Measurements from ENCODE around the gene ANKS1B. TPM values are rescaled to one million over a fixed set of nuclear protein-coding genes. Genes with fewer than 3 reads are reported as not detected.
A peak's percentile ranks its signal among the peaks of the same experiment; 100 is the strongest.

Gene ANKS1B
- total RNA-seq, 1 donor from 2014 or later = 2.4 TPM

DNA sequence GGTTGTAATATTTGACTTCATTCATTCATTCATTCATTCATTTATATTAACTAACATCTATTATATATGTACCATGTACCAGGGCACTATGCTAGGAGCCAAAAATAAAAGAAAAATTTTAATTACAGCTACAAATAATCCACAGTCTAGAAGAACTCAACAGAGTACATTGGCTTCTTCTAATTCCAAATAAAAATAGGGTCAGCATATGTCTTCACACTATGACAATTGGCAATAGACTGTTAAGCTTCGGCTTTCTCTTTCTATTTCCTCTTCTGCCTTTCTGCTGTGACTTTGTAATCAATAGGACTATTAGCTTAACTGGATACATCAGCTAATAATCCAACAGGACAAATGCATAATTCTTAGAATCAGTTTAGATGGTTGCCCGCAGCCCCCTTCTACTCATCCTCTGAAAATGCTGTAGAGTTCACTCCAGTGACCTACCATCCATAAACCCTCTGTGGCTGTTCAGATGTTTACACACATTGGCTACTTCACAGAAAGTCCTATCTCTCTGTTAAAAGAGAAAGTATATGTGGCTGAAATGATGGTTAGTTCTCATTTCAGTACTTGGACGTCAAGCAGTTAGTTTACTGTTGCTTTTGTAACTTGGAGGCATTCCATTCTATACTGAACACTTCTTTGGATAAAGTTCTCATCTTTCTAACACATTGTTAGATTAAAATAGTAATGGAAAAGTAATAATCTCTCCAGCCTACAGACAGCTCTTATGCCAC is 782.7 kb downstream of the ANKS1B start:
- TF ChIP-seq EZH2 (IDR thresholded peaks at IDR 0.05; ENCODE audit: insufficient read depth, low read length) = no peak
- TF ChIP-seq, protein P1, sequence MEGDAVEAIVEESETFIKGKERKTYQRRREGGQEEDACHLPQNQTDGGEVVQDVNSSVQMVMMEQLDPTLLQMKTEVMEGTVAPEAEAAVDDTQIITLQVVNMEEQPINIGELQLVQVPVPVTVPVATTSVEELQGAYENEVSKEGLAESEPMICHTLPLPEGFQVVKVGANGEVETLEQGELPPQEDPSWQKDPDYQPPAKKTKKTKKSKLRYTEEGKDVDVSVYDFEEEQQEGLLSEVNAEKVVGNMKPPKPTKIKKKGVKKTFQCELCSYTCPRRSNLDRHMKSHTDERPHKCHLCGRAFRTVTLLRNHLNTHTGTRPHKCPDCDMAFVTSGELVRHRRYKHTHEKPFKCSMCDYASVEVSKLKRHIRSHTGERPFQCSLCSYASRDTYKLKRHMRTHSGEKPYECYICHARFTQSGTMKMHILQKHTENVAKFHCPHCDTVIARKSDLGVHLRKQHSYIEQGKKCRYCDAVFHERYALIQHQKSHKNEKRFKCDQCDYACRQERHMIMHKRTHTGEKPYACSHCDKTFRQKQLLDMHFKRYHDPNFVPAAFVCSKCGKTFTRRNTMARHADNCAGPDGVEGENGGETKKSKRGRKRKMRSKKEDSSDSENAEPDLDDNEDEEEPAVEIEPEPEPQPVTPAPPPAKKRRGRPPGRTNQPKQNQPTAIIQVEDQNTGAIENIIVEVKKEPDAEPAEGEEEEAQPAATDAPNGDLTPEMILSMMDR (IDR thresholded peaks at IDR 0.05; ENCODE audit: insufficient read depth, low read depth, low read length) = no peak
- Mint-ChIP-seq H3K9me3 (ENCODE audit: unreplicated experiment) (peaks cover 2% of the 10 kb centered on the region), H3K27me3 (ENCODE audit: low read depth, unreplicated experiment) (no peaks in the 10 kb centered on the region), H3K36me3 (ENCODE audit: low read depth, unreplicated experiment) (no peaks in the 10 kb centered on the region), H3K4me3 (ENCODE audit: unreplicated experiment) (no peak overlapping the region), H3K4me1 (ENCODE audit: low read depth, unreplicated experiment) (peaks cover 7% of the 10 kb centered on the region), H3K27ac (ENCODE audit: unreplicated experiment) (no peak overlapping the region)
- Histone ChIP-seq H2AFZ (ENCODE audit: low read depth, low read length) (no peak overlapping the region), H3K4me3 (ENCODE audit: insufficient read depth, low read depth, low read length) (no peak overlapping the region), H3K79me2 (ENCODE audit: insufficient read depth, low read length) (no peaks in the 10 kb centered on the region), H3K9me3 (ENCODE audit: insufficient read depth, low read depth, low read length) (no peaks in the 10 kb centered on the region), H3K9ac (ENCODE audit: low read length) (no peak overlapping the region), H4K20me1 (ENCODE audit: insufficient read depth, low read length) (no peaks in the 10 kb centered on the region), H3K4me2 (ENCODE audit: low read length) (no peak overlapping the region), H3K36me3 (ENCODE audit: insufficient read depth, low read length) (no peaks in the 10 kb centered on the region), H3K4me1 (ENCODE audit: insufficient read depth, low read length) (no peaks in the 10 kb centered on the region), H3K27ac (ENCODE audit: low read depth, low read length) (no peak overlapping the region), H3K27me3 (ENCODE audit: insufficient read depth, low read length) (no peaks in the 10 kb centered on the region)
- DNase-seq (ENCODE audit: low read depth) = no peak
- no peak for FAIRE-seq

GRCh38 chr12:99200711-99201384 is 783.9 kb downstream of the ANKS1B start:
- Histone ChIP-seq H3K4me1 (ENCODE audit: insufficient read depth, low read length) (no peaks in the 10 kb centered on the region), H3K9me3 (ENCODE audit: insufficient read depth, low read depth, low read length) (no peaks in the 10 kb centered on the region), H3K9ac (ENCODE audit: low read length) (no peak overlapping the region), H4K20me1 (ENCODE audit: insufficient read depth, low read length) (no peaks in the 10 kb centered on the region), H3K36me3 (ENCODE audit: insufficient read depth, low read length) (no peaks in the 10 kb centered on the region), H2AFZ (ENCODE audit: low read depth, low read length) (no peak overlapping the region), H3K79me2 (ENCODE audit: insufficient read depth, low read length) (no peaks in the 10 kb centered on the region), H3K27ac (ENCODE audit: low read depth, low read length) (no peak overlapping the region), H3K4me2 (ENCODE audit: low read length) (no peak overlapping the region), H3K4me3 (ENCODE audit: insufficient read depth, low read depth, low read length) (no peak overlapping the region), H3K27me3 (ENCODE audit: insufficient read depth, low read length) (no peaks in the 10 kb centered on the region)
- H3K4me3 Mint-ChIP-seq (ENCODE audit: unreplicated experiment) = no peak overlapping the region
- peaks cover 7% of the 10 kb centered on the region for H3K4me1 Mint-ChIP-seq (ENCODE audit: low read depth, unreplicated experiment)
- no peaks in the 10 kb centered on the region for H3K27me3 Mint-ChIP-seq (ENCODE audit: low read depth, unreplicated experiment)
- TF ChIP-seq, protein P1 (IDR thresholded peaks at IDR 0.05; ENCODE audit: insufficient read depth, low read depth, low read length) = no peak
- no peak for TF ChIP-seq EZH2 (IDR thresholded peaks at IDR 0.05; ENCODE audit: insufficient read depth, low read length)
- DNase-seq (ENCODE audit: low read depth) = peak; percentile 6
- no peak overlapping the region for H3K27ac Mint-ChIP-seq (ENCODE audit: unreplicated experiment)
- no peaks in the 10 kb centered on the region for H3K36me3 Mint-ChIP-seq (ENCODE audit: low read depth, unreplicated experiment)
- no peak for FAIRE-seq
- H3K9me3 Mint-ChIP-seq (ENCODE audit: unreplicated experiment) = peaks cover 2% of the 10 kb centered on the region

GRCh38 chr12:99195474-99195873 is 789.3 kb downstream of the ANKS1B start:
- H3K27ac Mint-ChIP-seq (ENCODE audit: unreplicated experiment) = no peak overlapping the region
- DNase-seq (ENCODE audit: low read depth) = no peak
- Histone ChIP-seq H3K27ac (ENCODE audit: low read depth, low read length) (no peak overlapping the region), H3K4me3 (ENCODE audit: insufficient read depth, low read depth, low read length) (no peak overlapping the region), H2AFZ (ENCODE audit: low read depth, low read length) (no peak overlapping the region), H3K27me3 (ENCODE audit: insufficient read depth, low read length) (no peaks in the 10 kb centered on the region), H3K79me2 (ENCODE audit: insufficient read depth, low read length) (no peaks in the 10 kb centered on the region), H3K4me2 (ENCODE audit: low read length) (no peak overlapping the region), H3K36me3 (ENCODE audit: insufficient read depth, low read length) (no peaks in the 10 kb centered on the region), H4K20me1 (ENCODE audit: insufficient read depth, low read length) (no peaks in the 10 kb centered on the region), H3K9me3 (ENCODE audit: insufficient read depth, low read depth, low read length) (no peaks in the 10 kb centered on the region), H3K9ac (ENCODE audit: low read length) (no peak overlapping the region), H3K4me1 (ENCODE audit: insufficient read depth, low read length) (no peaks in the 10 kb centered on the region)
- no peaks in the 10 kb centered on the region for H3K27me3 Mint-ChIP-seq (ENCODE audit: low read depth, unreplicated experiment)
- TF ChIP-seq, protein P1 (IDR thresholded peaks at IDR 0.05; ENCODE audit: insufficient read depth, low read depth, low read length) = no peak
- TF ChIP-seq EZH2 (IDR thresholded peaks at IDR 0.05; ENCODE audit: insufficient read depth, low read length) = no peak
- no peak overlapping the region for H3K4me3 Mint-ChIP-seq (ENCODE audit: unreplicated experiment)
- H3K36me3 Mint-ChIP-seq (ENCODE audit: low read depth, unreplicated experiment) = no peaks in the 10 kb centered on the region
- peaks cover 1% of the 10 kb centered on the region for H3K4me1 Mint-ChIP-seq (ENCODE audit: low read depth, unreplicated experiment)
- H3K9me3 Mint-ChIP-seq (ENCODE audit: unreplicated experiment) = peaks cover 2% of the 10 kb centered on the region
- FAIRE-seq = no peak
